ENCODE data around the gene KIZ.
A peak's percentile ranks its signal among the peaks of the same experiment; 100 is the strongest.

Gene KIZ, protein sequence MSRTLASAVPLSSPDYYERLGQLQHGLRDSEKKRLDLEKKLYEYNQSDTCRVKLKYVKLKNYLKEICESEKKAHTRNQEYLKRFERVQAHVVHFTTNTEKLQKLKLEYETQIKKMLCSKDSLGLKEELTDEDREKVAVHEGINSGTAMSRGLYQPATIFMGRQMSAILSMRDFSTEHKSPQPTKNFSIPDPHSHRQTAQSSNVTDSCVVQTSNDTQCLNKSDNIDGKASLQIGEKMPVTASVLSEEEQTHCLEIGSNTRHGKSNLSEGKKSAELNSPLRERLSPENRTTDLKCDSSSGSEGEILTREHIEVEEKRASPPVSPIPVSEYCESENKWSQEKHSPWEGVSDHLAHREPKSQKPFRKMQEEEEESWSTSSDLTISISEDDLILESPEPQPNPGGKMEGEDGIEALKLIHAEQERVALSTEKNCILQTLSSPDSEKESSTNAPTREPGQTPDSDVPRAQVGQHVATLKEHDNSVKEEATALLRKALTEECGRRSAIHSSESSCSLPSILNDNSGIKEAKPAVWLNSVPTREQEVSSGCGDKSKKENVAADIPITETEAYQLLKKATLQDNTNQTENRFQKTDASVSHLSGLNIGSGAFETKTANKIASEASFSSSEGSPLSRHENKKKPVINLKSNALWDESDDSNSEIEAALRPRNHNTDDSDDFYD

DNA sequence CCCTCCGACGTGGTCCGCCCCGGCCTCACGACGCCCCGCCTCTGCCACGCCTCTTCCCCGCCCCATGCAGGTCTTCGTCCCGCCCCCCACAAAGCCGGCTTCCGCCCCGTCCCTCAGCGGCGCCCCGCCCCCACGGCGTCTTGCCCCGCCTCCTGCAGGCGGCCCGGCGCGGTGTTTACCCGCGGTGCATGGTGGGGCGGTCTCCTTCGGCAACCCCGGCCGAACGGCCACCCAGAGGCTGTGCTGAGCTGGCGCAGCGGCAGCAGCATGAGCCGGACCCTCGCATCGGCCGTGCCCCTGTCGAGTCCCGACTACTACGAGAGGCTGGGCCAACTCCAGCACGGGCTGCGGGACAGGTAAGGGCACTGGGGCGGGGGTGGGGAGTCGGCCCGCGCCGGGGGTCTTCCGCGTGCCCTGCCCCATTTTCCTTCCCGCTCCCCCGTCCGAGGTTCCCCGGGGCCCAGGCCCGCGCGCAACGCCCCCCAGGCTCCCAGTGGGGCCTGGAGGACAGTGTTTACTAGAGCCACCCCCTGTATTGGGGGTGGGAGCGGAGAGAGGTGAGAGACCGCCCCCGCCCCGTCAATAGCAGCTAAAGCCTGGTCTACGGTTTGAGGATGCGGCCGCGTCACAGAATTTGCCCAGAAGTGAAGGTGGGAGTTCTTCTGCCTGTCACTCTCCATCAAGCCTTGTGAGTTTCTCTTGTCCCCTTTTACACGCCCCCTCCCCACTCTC is at the start of gene KIZ:
Gene KIZ, plus strand, starts transcription at position 234 of the 732 bp plus-strand sequence. Its CDS starts 34 bp downstream, at position 268.
- peak; percentile 97 for DNase-seq (ENCODE audit: low read depth)

DNA sequence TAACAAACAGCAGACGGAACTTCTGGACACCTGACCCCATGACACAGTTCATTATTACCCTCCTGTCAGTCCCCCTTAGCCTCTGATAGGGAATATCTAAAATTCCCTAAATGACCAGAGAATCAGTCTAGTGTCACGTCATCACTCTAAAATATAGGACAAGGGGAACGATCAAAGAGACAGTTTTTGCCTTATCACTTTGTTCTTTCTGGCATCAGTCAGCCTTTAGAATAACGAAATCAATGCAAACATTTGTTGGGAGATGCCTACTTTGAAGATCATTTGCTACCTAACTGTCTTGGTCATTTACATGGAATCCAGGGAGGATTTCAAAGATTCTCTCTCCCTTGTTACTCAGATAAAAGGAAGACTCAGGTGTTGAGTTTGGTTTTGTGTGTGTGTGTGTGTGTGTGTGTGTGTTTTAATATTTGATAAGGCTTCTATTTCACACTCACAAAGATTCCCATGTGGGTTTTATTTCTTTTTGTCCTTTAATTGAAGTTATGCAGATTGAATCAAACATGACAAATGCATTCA is 48.0 kb upstream of the KIZ start:
- DNase-seq (ENCODE audit: low read depth) = no peak

DNA sequence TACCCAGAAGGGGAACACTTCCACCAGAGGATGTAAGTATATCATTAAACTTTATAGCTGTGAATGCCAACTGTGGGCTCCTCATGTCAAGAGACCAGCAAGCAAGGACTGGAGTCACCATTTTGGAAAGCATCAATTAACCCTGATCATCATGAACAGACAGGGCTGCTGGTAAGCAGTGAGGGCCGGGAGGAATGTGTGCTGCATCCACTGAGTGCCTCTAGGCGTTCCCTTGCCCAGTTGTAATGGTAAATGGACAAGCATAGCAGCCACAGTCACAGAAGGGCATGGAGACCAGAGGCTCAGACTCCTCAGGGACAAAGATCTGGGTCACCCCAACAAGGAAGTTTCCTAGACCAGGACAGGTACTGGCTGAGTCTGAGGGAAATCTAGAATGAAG is 43.3 kb upstream of the KIZ start:
- no peak for DNase-seq (ENCODE audit: low read depth)

DNA sequence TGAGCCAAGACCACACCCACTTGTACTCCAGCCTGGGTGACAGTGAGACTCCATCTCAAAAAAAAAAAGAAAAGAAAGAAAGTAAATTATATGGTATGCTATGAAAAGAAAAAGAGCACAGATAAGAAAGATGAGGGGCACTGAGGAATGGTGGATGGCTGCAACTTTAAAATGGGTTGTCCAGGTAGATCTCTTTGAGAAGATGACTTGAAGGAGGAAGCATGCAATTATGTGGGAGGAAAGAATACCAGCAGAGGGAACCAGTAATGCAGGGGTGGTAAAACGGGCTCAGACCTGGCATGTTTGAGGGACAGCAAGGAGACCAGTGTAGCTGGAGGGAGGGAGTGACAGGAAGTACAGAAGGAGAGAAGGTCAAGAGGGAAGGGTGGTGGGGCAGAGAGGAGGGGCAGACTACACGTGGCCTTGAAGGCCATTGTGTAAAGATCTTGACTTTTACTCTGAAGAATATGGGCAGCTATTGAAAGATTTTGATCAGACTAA is 42.0 kb upstream of the KIZ start:
- no peak for DNase-seq (ENCODE audit: low read depth)

DNA sequence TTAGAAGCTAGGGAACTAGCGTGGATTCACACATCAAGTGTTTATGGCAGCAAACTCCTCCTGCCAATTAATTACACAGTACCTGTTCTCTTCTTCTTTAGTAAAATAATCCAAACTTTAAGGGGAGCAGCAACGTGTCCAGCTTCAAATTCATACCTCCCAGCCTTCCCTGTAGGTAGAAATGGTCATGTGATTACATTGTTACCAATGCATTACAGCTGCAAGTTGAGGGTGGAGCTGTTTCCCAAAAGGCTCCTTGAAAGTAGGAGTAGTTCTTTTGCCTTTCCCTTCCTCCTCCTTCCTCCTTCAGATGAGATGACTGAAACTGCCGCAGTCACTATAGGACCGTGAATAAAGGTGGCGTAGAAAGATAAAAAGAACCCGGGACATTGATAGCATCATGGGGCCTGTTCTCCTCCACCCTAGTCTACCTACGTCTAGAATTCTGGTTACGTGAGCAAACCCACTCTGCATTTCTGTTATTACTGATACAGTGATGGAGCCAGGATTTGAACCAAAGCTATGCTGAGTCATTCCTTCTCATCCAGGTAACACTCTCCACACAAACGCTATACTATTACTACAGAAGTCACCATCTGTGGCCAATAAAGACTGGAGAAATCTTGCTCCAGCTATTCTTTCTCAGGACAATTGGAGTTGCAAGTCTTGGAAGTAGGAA is 37.9 kb upstream of the KIZ start:
- no peak for DNase-seq (ENCODE audit: low read depth)

DNA sequence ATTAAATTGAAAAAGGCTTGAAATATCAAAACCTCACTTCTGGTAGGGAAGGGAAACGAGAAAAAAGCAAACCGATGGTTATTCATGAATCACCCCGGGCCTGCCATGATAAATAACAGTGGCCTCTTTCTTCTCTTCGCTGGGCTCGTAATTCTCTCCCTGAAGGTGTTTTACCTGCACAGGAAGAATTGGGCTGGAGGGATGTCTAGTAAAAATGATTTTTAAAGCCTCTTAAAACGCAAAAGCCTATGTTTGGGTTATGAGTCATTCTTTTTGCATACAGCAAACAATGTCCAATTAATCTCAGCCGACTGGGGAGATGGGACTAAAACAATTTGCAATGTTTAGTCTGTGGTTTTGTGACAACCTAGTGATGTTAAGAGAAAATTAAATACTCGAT is 36.5 kb upstream of the KIZ start:
- no peak for DNase-seq (ENCODE audit: low read depth)

DNA sequence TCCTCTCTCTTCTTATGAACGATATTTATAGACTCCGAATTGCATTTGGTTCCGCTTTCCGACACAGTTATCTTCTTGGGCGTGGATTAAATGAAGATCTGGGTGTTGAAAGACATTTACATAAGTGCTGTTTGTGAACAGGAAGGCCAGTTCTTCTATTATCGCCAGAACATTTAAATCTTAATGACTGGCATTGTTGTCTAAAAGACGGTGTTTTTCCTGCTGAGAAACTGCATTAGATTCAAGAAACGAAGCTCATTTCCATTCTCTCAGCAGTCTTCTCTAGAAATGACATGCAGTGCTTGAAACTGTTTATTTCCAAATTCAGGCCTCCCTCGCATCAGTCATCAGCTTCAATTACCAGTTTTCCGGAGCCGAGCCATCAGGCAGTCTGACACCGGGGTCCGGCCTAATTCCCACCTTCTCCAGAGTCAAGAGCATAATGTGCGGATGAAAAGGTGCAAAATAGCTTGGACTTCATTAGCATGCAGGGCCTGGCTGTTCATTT is 35.7 kb upstream of the KIZ start:
- no peak for DNase-seq (ENCODE audit: low read depth)

DNA sequence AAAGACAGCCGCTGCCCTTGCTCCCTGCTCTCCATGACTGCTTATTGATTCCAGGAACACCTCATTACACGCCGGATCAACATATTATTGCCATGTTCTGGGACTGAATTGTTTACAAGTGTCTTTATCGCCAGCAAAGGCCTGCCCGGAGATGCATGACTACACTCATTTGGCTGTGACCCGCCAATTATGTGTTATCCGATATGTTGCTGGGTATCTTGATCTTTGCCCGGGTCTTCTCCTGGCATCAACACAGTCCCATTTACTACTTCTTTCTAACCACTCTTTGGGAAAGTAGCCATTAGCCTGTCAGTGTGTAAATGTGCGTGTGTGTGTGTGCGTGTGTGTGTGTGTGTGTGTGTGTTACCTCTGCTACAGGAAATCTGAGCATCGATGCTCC is 35.2 kb upstream of the KIZ start:
- DNase-seq (ENCODE audit: low read depth) = no peak

DNA sequence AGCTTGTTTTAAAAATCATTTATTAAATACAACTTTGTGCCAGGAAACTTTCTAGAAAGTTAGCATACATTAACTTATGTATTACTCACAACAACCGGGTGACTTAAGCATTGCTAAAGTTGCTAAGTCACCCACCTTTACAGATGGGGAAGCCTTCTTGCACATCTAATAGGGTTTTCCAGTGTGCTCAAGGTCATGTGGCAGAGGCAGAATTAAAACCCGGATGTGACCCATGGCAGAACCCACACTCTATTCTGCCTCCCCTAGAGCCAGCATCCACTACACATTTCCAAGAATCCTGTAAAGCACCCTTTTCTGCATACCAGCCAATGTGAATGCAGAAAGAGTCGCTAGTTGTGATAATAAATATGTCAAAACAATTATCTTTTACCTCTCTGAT is 33.1 kb upstream of the KIZ start:
- no peak for DNase-seq (ENCODE audit: low read depth)

DNA sequence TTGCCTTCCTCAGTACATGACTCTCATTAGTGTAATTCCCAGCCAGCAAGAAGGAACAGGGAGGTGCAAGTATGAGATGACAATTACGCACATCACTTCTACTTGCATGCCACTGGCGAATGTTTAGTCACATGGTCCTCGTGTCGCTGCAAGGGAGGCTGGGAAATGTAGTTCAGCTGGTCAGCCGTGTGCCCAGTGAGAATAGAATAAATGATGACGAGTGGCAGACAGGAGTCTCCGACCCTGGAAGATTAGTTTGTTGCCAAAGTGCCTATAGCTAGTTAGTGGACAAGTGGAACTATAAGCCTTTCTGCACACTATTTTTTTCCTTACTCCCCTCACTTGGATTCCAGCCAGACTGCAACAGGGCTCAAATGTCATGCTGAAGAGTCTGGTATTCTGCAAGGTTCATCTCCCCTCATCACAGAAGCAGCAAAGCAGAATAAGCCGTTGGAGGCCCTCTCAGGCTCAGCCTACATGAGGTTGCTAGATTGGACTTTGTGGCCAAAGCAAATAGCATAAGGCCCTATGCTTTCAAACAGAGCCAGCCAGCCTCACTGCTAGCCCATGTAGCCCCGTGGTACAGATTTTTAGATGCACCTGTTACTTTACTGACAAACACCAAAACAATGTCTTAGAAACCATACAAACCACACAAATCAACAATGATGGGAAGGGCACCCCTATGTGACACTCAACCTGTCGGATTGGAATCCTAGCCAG is 29.4 kb upstream of the KIZ start:
- no peak for DNase-seq (ENCODE audit: low read depth)

DNA sequence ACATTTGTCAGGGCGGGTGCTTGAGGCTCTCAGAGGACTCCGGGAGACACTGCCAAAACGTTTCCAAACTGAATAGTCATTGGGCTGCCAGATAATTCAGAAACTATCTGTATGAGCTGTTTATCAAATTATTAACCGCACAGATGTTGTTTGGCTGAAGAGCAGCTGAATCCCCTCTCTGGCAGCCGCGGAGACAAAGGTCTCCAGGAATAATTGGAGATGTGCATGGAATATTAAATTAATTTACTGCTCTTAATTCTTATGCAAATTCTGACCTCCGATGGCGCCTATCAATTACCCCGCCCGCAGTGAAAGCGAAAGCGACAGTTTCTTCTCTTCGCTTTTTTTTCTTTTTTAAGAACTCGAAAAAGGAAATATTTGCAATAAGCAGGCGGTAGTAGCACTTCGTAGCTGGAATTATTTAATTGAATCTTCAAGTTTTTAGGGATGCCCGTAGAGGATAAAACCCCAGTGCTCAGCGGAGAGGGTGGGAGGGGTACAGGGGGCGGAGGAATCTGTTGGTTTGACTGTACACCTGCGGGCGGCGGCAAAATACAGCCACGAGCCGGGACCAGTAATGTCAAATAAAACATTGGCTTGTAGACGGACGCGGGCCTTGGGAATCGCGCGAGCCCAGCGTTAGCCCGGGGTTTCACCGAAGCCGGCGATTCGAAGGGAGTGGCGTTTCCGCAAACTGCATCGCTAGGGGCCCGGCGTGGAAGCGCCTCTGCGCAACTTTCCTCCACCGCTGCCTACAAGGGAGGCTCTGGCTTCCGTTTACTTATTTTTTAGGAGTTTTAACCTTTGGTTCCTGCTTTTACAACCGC is 25.9 kb upstream of the KIZ start:
- DNase-seq (ENCODE audit: low read depth) = no peak

DNA sequence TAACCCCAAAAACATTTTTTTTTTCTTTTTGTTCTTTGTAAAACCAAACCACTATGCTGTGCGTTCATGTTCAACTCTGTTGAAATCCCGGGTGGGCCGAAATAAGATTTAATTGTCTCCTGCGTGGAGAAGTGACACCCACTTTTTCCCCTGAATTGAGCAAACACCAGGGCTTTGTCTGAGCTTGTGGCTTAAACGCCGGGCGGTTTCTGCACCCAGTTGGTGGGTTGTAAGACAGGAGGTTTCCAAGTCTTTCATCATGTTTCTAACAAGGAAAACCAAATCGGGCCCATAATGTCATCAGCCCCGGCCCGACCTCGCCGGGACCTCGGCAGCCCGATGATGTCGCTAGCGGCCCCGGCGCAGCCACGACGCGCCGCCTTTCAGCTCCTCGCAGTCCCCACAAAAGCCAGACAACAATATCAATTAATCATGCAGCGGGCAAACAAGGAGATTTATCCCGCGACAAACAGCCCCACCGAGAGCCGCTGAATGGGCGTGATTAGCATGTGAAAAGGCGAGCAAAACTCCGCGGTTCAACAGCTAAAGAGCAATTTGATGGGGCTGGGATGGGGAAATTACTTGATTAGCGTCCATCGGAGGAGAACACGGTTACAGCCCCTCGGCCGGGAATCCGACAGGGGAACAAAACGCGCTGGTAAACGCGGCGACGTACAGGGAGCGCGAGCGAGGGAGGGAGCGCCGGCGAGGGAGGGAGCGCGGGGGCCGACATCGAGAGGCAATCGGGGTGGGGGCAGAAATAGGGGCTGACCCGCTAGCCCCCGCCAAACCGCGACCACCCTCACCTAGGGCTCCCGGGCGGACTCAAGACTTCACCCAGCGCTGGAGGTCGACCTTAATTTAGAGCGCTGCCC is 25.1 kb upstream of the KIZ start:
- no peak for DNase-seq (ENCODE audit: low read depth)

DNA sequence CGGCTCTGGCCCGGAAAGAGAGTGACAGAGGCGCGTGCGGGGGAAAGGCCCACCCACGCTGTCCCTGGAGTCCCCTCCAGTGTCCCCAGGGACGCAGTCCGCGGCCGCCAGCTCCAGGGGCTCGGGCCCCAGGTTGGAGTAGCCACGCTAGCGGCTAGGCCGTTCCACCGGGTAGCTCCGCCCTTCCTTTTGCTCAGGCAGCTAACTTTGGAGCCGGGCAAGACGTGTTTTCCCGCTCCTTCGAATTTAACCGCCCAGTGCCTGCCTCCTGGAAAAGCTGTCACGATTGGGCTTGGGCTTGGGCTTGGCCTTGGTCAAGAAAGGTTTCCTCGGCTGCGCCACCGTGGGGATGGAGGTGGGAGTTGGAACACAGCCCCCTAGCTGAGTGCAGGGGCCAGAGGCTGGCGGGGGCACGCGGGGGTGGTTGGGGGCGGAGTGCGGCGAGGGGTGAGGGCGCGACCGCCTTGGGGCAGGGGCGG is 24.4 kb upstream of the KIZ start:
- DNase-seq (ENCODE audit: low read depth) = no peak

DNA sequence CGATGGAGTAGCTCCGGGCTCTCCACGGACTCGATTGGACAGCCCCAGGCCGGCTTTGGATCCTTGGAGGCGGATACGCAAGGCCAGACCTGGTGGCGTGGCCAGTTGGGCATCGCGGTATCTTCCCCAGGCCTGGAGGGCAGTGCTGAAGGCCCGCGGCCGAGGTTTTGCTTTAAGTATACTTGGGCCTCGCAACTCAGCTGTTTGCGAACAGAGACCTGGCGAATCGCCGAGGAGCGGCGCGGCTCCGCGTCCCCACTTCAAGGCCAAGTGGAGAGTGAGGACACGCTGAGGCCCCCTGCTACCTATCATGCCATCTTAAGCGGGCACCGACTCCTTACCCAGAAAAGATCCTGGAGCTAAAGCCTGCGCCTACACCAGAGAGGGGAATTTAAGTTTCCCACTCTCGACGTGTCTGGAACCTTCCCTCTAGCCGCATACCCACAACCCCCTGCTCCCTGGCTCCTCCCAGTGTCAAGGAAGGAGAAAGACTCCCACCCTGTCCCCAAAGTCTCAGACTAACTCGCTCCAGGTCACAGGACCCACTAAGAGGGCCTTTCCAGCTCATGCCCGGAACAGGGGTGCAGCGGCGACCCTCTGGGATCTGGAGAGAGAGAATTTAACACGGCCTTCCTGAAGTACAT is 23.8 kb upstream of the KIZ start:
- DNase-seq (ENCODE audit: low read depth) = no peak

DNA sequence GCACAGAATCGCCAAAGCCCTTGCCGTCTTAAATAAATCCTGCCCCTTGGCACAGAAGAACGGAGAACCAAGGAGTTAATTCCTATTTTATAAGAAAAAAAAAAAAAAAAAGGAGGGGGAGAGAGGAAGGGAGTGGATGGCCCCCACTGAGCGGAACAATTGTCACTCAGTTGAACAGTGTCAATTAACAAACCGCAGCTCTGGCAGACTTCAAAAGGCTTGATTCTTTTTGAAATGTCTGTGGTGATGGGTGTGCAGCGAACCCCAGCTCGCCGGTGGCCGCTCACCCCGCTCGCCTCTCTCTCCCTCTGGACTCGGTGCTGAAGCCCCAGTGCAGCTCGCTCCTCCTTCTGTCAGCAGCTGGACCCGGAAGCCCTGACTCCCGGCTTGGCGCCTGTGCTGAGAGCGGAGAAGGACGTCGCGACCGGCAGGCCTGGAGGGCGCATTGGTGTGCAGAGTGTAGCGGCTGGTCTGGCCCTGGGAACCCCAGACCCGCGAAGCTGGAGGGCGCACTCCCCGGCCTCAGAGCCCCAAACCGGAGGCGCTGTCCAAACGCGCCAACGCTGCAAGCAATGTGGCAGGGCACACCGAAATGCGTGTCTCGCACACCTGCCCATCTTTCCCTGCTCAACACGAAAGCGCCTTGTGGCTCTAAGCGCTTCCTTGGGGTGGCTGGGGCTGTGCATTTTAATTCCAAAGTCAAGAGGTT is 23.1 kb upstream of the KIZ start:
- DNase-seq (ENCODE audit: low read depth) = no peak

DNA sequence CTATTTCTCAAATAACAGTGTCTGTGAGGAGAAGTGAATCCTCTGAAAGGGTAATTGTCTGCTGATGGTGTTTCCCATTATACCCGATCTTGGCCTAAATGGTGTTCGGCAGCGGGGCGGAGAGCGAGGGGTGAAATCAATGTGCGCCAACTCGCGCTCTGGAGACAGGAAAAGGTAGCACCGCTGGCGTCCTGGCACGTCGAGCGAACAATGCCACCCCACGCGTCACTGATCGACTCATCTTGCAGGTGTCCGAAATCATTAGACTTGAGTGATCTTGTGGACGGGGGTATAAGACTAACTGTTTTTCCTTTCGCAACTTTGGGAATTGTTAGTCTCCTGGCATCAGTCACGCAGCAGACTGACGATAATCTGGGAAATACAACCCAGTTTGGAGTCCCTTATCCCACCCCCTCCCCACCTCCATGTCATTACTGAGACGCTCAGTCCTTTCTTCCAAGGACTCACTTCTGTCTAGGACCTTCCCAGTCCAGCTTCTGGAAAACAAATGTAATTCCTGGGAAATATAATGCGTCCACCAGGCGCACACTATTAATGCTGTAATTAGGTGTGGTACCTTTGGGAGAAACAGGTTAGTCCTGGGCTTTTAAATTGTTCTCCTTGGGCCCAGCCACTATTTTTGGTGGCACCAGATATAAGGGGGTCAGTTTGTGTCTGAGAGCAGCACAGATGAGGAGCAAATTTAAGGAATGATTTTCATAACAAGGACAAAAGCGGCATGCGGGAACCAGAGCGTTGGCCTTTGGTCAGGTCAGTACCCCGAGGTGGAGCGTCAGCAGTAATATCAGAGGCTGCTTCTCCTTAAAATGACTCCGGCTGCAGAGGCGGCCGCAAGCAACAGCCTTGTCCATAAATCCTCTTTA is 22.1 kb upstream of the KIZ start:
- no peak for DNase-seq (ENCODE audit: low read depth)

DNA sequence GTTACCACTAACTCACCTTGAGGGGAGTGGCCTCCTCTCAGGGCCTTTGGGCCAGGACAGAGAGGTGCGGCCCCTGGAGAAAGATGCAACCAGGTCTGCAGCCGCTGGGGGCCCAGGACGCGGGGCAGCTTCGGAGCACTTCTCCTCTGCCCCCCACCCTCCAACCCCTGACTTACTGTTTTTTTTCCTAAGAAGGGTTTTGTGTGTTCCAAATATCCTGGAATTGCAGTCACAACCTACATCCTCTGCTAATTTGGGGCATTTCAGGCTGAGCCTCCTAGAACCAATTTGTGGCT is 21.5 kb upstream of the KIZ start:
- no peak for DNase-seq (ENCODE audit: low read depth)
